ENCODE data around the gene FFAR3. TPM values are rescaled to one million over a fixed set of nuclear protein-coding genes. Genes with fewer than 3 reads are reported as not detected.
A peak's percentile ranks its signal among the peaks of the same experiment; 100 is the strongest.

Gene FFAR3
- total and polyA plus RNA-seq, 9 of the 15 experiments (the other 6 are each of a cell fraction or from before 2014, with no cell fraction given) = not detected

DNA sequence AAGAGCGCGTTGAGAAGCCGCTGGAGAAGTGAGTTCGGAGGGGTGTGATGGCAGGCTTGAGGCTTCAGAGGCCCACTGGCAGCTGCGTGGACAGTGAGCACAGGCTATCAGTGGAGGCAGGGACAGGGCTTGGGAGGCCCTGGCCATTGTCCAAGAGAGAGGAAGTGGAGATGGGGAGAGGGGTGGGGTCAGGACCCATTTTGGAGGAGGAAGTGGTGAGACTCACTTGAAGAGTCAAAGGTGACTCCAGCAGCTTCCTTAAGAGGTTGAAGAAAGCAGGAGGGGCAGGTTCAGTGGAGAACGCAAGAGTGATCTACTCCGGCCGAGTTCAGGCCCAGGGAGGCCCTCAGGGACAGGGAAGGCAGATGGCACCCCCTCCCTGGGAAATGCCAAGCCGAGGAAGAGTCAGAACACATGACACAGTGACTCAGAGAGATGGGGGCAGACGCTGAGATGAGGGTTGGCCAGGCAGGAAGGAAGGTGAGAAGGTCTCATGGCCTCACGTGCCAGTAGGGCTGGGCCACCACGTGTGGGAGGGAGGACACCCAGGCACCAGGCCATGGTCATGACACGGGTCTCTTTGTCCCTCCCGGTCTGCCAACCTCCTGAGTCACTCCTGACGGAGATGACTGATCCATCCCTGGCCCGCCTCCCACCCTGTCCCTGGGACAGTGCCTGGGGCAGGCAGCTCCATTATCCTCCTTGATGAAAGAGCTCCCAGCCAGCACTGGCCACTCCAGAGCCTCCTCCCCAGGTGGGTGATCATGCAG, 39.4 kb upstream of the FFAR3 start:
- peak overlapping the region; percentile 89 for H2AFZ ChIP-seq (ENCODE audit: low read depth, low read length)
- H3K4me2 ChIP-seq (ENCODE audit: insufficient read depth, low read length) = peak overlapping the region; percentile 21
- ChIA-PET POLR2A (interaction anchor here (1.0 to 2.8 kb wide), 3 partner anchors 11 to 48 kb away, joined by 3 to 11 read pairs (median 4); no protein-coding TSS in a partner anchor), CTCF (ENCODE audit: low intra/inter-chr PET ratio) (no interaction called here)
- no peaks in the 10 kb centered on the region for H3K79me2 ChIP-seq (ENCODE audit: control insufficient read depth, insufficient read depth, low read length)
- H3K27ac ChIP-seq (ENCODE audit: extremely low read depth, low read depth, low read length) = peak overlapping the region; percentile 69; the same call in 2 of the 3 replicates
- WGBS (ENCODE audit: insufficient coverage, low coverage, missing lambda C conversion rate) = 43% methylated on average over 16 of the region's 16 CpGs
- no peaks in the 10 kb centered on the region for H3K27me3 ChIP-seq (ENCODE audit: control insufficient read depth in 2 of 2, insufficient read depth in 2 of 2, low read length in 2 of 2)
- no TSS peak for BruUV-seq (replicated peaks)
- H3K9ac ChIP-seq (ENCODE audit: insufficient read depth in 1 of 2, low read depth in 2 of 2, low read length in 2 of 2) = peak overlapping the region; percentile 43 to 65
- H3K4me1 ChIP-seq (replicated peaks in 1 of 2; ENCODE audit: control insufficient read depth in 2 of 2, insufficient read depth in 2 of 2, low read length in 2 of 2) = peaks cover 37 to 38% of the 10 kb centered on the region in 2 experiments
- no peaks in the 10 kb centered on the region; the same call in 2 of the 3 replicates for H3K36me3 ChIP-seq (ENCODE audit: control insufficient read depth, insufficient read depth, low read length)
- in situ Hi-C loops (cut with MboI) (no loop called here), intact Hi-C loops (cut with micrococcal nuclease) (no loop called here)
- DNase-seq (ENCODE audit: extremely low read depth in 1 of 4, low spot score in 3 of 4) (peak; percentile 46 to 75 (median 48)), FAIRE-seq (peak; percentile 71), ATAC-seq (peak; percentile 62)
- peaks cover 3% of the 10 kb centered on the region; the same call in 1 of the 2 replicates for H3K9me3 ChIP-seq (replicated peaks; ENCODE audit: control insufficient read depth, insufficient read depth, low read depth, low read length)
- no peak overlapping the region for H3K4me3 ChIP-seq
- no peaks in the 10 kb centered on the region for H3K9me1 ChIP-seq (ENCODE audit: control insufficient read depth, insufficient read depth, low read length)
- no peaks in the 10 kb centered on the region for H4K20me1 ChIP-seq (replicated peaks; ENCODE audit: control insufficient read depth, insufficient read depth, low read length)
- peak; percentile 80 for TF ChIP-seq ZNF589 (CRISPR knock-in tag; IDR thresholded peaks at IDR 0.05; ENCODE audit: low read depth)
- no peak for TF ChIP-seq ZFP36 (IDR thresholded peaks at IDR 0.05; ENCODE audit: low read depth, low read length, partially characterized antibody)
- no peak for TF ChIP-seq TBL1XR1 (IDR thresholded peaks at IDR 0.05; ENCODE audit: low read length in 2 of 2)
- TF ChIP-seq, protein P1, sequence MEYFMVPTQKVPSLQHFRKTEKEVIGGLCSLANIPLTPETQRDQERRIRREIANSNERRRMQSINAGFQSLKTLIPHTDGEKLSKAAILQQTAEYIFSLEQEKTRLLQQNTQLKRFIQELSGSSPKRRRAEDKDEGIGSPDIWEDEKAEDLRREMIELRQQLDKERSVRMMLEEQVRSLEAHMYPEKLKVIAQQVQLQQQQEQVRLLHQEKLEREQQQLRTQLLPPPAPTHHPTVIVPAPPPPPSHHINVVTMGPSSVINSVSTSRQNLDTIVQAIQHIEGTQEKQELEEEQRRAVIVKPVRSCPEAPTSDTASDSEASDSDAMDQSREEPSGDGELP (CRISPR knock-in tag; IDR thresholded peaks at IDR 0.05; ENCODE audit: borderline replicate concordance) = peak; percentile 33; the same call in 1 of the 2 replicates
- TF ChIP-seq, protein P2, sequence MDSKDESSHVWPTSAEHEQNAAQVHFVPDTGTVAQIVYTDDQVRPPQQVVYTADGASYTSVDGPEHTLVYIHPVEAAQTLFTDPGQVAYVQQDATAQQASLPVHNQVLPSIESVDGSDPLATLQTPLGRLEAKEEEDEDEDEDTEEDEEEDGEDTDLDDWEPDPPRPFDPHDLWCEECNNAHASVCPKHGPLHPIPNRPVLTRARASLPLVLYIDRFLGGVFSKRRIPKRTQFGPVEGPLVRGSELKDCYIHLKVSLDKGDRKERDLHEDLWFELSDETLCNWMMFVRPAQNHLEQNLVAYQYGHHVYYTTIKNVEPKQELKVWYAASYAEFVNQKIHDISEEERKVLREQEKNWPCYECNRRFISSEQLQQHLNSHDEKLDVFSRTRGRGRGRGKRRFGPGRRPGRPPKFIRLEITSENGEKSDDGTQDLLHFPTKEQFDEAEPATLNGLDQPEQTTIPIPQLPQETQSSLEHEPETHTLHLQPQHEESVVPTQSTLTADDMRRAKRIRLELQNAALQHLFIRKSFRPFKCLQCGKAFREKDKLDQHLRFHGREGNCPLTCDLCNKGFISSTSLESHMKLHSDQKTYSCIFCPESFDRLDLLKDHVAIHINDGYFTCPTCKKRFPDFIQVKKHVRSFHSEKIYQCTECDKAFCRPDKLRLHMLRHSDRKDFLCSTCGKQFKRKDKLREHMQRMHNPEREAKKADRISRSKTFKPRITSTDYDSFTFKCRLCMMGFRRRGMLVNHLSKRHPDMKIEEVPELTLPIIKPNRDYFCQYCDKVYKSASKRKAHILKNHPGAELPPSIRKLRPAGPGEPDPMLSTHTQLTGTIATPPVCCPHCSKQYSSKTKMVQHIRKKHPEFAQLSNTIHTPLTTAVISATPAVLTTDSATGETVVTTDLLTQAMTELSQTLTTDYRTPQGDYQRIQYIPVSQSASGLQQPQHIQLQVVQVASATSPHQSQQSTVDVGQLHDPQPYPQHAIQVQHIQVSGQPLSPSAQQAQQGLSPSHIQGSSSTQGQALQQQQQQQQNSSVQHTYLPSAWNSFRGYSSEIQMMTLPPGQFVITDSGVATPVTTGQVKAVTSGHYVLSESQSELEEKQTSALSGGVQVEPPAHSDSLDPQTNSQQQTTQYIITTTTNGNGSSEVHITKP (IDR thresholded peaks at IDR 0.05; ENCODE audit: partially characterized antibody) = peak; percentile 29
- TF ChIP-seq, protein P3, sequence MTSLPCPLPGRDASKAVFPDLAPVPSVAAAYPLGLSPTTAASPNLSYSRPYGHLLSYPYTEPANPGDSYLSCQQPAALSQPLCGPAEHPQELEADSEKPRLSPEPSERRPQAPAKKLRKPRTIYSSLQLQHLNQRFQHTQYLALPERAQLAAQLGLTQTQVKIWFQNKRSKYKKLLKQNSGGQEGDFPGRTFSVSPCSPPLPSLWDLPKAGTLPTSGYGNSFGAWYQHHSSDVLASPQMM (CRISPR knock-in tag; IDR thresholded peaks at IDR 0.05) = no peak
- TF ChIP-seq, protein P4, sequence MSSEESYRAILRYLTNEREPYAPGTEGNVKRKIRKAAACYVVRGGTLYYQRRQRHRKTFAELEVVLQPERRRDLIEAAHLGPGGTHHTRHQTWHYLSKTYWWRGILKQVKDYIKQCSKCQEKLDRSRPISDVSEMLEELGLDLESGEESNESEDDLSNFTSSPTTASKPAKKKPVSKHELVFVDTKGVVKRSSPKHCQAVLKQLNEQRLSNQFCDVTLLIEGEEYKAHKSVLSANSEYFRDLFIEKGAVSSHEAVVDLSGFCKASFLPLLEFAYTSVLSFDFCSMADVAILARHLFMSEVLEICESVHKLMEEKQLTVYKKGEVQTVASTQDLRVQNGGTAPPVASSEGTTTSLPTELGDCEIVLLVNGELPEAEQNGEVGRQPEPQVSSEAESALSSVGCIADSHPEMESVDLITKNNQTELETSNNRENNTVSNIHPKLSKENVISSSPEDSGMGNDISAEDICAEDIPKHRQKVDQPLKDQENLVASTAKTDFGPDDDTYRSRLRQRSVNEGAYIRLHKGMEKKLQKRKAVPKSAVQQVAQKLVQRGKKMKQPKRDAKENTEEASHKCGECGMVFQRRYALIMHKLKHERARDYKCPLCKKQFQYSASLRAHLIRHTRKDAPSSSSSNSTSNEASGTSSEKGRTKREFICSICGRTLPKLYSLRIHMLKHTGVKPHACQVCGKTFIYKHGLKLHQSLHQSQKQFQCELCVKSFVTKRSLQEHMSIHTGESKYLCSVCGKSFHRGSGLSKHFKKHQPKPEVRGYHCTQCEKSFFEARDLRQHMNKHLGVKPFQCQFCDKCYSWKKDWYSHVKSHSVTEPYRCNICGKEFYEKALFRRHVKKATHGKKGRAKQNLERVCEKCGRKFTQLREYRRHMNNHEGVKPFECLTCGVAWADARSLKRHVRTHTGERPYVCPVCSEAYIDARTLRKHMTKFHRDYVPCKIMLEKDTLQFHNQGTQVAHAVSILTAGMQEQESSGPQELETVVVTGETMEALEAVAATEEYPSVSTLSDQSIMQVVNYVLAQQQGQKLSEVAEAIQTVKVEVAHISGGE (CRISPR knock-in tag; IDR thresholded peaks at IDR 0.05) = peak in 1 of 3 experiments; percentile 44; a peak in 1 of 6 replicates
- peak; percentile 23; the same call in 1 of the 2 replicates for TF ChIP-seq MAFG (tag; conservative IDR thresholded peaks at IDR 0.05)
- peak; percentile 10 for TF ChIP-seq NEUROD1 (IDR thresholded peaks at IDR 0.05; ENCODE audit: borderline replicate concordance, low read depth, low read length, partially characterized antibody)
- TF ChIP-seq SPI1 (IDR thresholded peaks at IDR 0.05; ENCODE audit: borderline replicate concordance, low read depth, low read length) = peak; percentile 96
